IPS-20b (cell line): ENCODE results near the gene PRDM7.

Experiments used
- H3K27ac ChIP-seq: one replicate; pipeline ENCODE4 v1.5.1; 2013; ENCODE audit warnings: low read length
- H3K27me3 ChIP-seq: 2 replicates; pipeline ENCODE4 v1.6.1; 2013; ENCODE audit warnings: mild to moderate bottlenecking, low read length, inconsistent platforms; ENCODE audit not compliant: insufficient read depth
- H3K36me3 ChIP-seq: 2 replicates; pipeline ENCODE4 v1.6.1; 2013; ENCODE audit warnings: low read depth, mild to moderate bottlenecking, inconsistent platforms, low read length, moderate library complexity; ENCODE audit not compliant: insufficient read depth
- H3K4me1 ChIP-seq: 2 replicates; pipeline ENCODE4 v1.6.1; 2013; ENCODE audit warnings: mild to moderate bottlenecking, control low read depth, inconsistent platforms, low read length, moderate library complexity; ENCODE audit not compliant: insufficient read depth
- H3K4me3 ChIP-seq: 2 replicates; pipeline ENCODE4 v1.5.1; 2013; ENCODE audit warnings: mild to moderate bottlenecking, low read length, inconsistent platforms
- H3K9ac ChIP-seq: 2 replicates; pipeline ENCODE4 v1.6.1; 2013; ENCODE audit warnings: low read depth, mild to moderate bottlenecking, inconsistent platforms, low read length, moderate library complexity
- H3K9me3 ChIP-seq: 2 replicates; pipeline ENCODE4 v1.6.1; 2013; ENCODE audit warnings: mild to moderate bottlenecking, low read depth, low read length, inconsistent platforms; ENCODE audit not compliant: insufficient read depth

The PRDM7 gene

DNA sequence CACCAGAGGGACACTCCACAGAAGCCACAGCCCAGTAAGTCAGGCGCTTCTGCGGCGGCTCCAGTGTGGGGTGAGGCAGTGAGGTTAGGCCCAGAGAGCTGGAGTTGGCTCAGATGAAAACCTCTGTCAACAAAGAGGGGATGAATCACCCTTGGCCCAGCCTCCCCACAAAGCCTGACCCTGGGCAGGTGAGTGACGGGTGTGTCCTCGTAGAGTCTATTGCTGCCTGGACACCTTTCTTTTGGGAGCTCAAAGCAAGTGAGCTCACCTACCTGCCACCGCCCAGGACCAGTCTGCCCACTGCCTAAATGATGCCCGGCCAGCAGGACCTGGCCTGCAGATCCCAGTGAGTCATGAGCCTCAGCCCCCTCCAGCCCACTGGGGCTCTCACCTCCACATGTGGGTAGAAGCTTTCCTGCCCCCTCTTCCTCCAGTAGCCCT is 33.0 kb downstream of the PRDM7 start:
- Histone ChIP-seq H3K36me3 (peaks cover 20% of the 10 kb centered on the region; the same call in 1 of the 2 replicates), H3K4me1 (no peaks in the 10 kb centered on the region), H3K27ac (no peak overlapping the region), H3K9me3 (no peaks in the 10 kb centered on the region), H3K9ac (no peak overlapping the region), H3K4me3 (no peak overlapping the region), H3K27me3 (no peaks in the 10 kb centered on the region)

DNA sequence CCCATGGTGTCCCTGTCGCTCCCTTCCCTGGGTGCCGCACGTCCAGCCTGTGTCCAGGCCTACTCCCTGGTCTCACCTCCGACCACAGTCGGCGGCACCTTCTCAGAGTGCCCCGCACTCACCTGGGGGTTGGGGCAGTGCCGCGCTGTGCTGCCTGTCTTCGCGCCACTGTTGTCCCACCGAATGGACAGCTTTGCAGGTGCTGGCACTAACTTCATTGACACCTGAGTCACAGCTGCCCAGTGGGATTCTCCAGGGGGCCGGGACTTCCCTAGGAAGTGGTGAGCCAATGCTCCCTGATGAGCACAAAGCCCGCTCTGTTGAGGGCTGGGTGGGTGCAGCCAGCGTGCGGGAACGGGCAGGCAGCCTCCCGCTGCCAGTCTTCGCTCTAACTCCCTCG is 33.6 kb downstream of the PRDM7 start:
- H3K4me1 ChIP-seq, result no peaks in the 10 kb centered on the region
- no peaks in the 10 kb centered on the region for H3K9me3 ChIP-seq
- no peaks in the 10 kb centered on the region for H3K27me3 ChIP-seq
- H3K4me3 ChIP-seq, result no peak overlapping the region
- H3K27ac ChIP-seq, result no peak overlapping the region
- H3K9ac ChIP-seq, result no peak overlapping the region
- peaks cover 20% of the 10 kb centered on the region; the same call in 1 of the 2 replicates for H3K36me3 ChIP-seq

DNA sequence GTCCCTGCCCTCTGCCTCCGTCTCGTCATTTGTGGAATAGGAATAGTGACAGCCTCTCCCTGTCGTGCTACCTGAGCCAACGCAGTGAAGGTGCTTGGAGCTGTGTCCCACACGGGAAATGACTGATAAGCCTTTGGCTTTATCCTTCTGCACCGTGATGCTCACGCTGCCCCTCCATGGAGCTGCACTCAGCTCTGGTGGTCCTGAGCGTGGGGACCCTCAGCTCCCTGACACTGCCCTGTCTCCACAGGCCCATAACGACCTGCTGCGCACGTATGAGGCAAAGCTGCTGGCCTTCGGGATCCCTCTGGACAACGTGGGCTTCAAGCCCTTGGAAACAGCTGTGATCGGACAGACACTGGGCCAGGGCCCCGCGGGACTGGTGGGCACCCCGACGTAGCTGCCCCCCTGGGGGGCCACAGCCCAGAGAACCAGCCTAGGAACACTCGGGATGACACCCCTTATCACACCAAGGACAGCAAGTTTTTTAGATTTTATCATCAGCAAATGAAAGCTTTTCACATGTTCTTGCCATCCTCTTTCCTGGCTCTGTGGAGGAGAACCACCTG is 34.1 kb downstream of the PRDM7 start:
- H3K9ac ChIP-seq, result no peak overlapping the region
- peaks cover 24% of the 10 kb centered on the region; the same call in 1 of the 2 replicates for H3K36me3 ChIP-seq
- H3K27ac ChIP-seq, result no peak overlapping the region
- H3K27me3 ChIP-seq, result no peaks in the 10 kb centered on the region
- H3K4me3 ChIP-seq, result no peak overlapping the region
- H3K4me1 ChIP-seq, result no peaks in the 10 kb centered on the region
- no peaks in the 10 kb centered on the region for H3K9me3 ChIP-seq

DNA sequence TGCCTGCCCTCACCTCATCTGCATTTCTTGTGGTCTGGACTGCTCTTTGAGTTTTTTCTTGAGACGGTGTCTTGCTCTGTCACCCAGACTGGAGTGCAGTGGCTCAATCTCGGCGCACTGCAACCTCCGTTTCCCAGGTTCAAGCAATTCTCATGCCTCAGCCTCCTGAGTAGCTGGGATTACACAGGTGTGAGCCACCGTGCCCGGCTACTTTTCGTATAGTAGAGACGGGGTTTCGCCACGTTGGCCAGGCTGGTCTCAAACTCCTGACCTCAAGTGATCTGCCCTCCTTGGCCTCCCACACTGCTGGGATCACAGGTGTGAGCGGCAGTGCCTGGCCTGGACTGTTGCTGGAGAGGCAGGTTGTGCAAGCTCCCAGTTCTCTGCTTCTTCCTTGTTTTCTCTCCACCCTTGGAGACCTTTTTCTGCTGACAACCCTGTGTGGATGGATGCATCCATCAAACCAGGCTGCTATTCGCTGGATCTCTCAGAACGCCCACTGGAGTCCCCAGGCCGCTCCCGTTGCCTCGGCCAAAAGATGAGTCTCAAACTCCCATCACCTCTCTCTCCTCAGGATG is 35.1 kb downstream of the PRDM7 start:
- Histone ChIP-seq H3K4me3 (no peak overlapping the region), H3K9me3 (no peaks in the 10 kb centered on the region), H3K27ac (no peak overlapping the region), H3K27me3 (no peaks in the 10 kb centered on the region), H3K9ac (no peak overlapping the region), H3K4me1 (no peaks in the 10 kb centered on the region), H3K36me3 (peaks cover 35% of the 10 kb centered on the region)

DNA sequence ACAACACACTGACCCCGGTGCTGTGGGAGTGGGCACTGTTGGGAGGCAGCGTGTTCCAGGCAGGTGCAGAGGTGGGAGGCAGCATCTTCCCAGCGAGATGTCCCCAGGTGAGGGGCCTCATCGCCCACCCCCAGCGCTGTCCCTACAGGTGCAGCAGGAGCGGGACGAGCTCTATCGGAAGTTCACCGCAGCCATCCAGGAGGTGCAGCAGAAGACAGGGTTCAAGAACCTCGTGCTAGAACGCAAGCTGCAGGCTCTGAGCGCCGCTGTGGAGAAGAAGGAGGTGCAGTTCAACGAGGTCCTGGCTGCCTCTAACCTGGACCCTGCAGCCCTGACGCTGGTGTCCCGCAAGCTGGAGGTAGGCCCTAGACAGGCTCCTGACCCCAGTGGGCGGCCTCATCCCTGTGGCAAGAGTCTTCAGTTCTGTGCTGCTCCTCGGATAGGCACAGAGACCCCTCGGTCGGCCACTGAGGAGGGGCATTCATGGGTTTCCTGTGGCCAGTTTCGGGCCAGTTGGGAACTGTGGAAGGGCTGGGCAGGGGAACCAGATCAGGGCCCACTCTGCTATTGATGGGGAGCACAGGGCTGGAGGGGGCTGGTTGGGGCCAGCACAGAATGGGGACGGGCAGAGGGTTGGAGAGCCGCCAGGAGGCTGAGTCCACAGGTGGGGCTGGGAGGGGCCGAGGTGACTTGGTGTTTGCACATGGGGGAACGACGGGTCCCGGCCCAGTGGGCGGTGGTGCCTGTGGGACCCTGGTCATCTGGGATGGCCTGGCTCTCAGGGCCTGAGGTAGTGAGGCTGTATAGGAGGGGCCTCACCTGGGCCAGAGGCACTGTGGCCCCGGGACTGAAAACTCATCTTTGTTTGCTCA is 36.7 kb downstream of the PRDM7 start:
- H3K27me3 ChIP-seq, result no peaks in the 10 kb centered on the region
- H3K4me3 ChIP-seq, result no peak overlapping the region
- H3K9ac ChIP-seq, result no peak overlapping the region
- H3K9me3 ChIP-seq, result no peaks in the 10 kb centered on the region
- peaks cover 47% of the 10 kb centered on the region for H3K36me3 ChIP-seq
- no peak overlapping the region for H3K27ac ChIP-seq
- H3K4me1 ChIP-seq, result peaks cover 5% of the 10 kb centered on the region

DNA sequence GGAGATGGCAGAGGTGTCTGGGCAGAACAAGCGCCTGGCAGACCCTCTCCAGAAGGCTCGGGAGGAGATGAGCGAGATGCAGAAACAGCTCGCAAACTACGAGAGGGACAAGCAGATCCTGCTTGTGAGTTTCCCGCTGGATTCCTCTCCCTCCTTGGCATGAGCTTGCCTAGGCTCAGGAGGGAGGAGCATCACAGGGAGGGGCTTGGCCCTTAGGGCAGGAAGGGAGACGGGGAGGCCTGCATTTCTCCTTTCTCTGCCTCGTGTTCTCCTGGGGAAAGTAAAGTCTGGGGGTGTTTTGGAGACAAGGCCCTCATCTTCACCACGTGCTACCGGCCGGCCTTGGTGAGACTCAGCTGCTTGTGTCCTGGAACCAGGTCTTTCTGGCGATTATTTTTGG is 39.9 kb downstream of the PRDM7 start:
- Histone ChIP-seq H3K36me3 (peaks cover 45% of the 10 kb centered on the region), H3K4me1 (peaks cover 7% of the 10 kb centered on the region), H3K4me3 (no peak overlapping the region), H3K27ac (no peak overlapping the region), H3K27me3 (no peaks in the 10 kb centered on the region), H3K9me3 (no peaks in the 10 kb centered on the region), H3K9ac (no peak overlapping the region)

DNA sequence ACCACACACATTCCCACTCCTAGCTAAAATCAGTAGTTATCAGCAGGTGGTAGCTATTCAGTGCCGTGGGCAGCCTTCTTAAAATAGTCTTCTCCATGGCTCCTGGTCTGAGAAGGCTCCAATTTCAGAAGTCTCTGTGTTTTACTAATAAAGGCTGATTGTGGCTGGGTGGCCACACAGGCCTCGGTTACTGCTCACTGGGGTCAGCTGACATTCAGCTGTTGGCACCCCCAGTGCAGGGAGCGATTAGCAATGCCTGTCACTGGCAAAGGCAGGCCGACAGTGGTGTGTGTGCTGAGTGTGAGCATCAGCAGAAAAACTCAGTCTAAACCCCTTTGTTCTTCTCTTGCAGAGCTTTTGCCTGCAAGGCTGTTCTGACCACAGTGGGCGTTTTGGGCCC is 41.2 kb downstream of the PRDM7 start:
- Histone ChIP-seq H3K36me3 (peaks cover 48% of the 10 kb centered on the region), H3K27ac (peak overlapping the region; percentile 46), H3K27me3 (no peaks in the 10 kb centered on the region), H3K9ac (no peak overlapping the region; the same call in 1 of the 2 replicates), H3K4me1 (peaks cover 7% of the 10 kb centered on the region), H3K9me3 (no peaks in the 10 kb centered on the region), H3K4me3 (no peak overlapping the region)

DNA sequence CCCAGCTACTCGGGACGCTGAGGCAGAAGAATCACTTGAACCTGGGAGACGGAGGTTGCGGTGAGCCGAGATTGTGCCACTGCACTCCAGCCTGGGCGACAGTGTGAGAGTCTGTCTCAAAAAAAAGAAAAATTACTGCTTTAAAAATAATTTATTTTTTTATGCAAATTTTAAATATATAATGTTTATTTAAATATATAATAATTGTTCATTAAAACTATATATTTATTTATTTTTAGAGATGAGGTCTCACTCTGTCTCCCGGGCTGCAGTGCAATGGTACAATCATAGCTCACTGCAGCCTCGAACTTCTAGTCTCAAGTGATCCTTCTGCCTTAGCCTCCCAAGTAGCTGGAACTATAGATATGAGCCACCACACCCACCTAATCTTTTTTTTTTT is 42.6 kb downstream of the PRDM7 start:
- no peak overlapping the region for H3K9ac ChIP-seq
- no peak overlapping the region for H3K27ac ChIP-seq
- H3K4me3 ChIP-seq, result no peak overlapping the region
- no peaks in the 10 kb centered on the region for H3K9me3 ChIP-seq
- H3K36me3 ChIP-seq, result peaks cover 48% of the 10 kb centered on the region
- H3K27me3 ChIP-seq, result no peaks in the 10 kb centered on the region
- peaks cover 7% of the 10 kb centered on the region for H3K4me1 ChIP-seq

DNA sequence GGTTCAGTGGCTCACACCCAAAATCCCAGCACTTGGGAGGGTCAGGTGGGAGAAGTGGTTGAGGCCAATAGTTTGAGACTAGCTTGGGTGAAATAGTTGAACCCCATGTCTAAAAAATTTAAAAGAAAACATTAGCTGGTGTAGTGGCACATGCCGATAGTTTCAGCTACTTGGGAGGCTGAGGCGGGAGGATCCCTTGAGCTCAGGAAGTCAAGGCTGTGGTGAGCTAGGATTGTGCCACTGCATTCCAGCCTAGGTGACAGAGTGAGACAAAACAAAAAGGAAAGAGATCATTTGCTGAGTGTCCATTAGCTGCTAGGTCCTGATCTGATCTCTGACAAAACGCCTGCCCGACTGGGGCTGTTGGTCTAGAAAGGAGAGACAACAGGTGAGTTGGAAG is 43.7 kb downstream of the PRDM7 start:
- Histone ChIP-seq H3K4me3 (no peak overlapping the region), H3K36me3 (peaks cover 47% of the 10 kb centered on the region), H3K4me1 (peaks cover 7% of the 10 kb centered on the region), H3K9me3 (no peaks in the 10 kb centered on the region), H3K9ac (no peak overlapping the region), H3K27me3 (no peaks in the 10 kb centered on the region), H3K27ac (no peak overlapping the region)

DNA sequence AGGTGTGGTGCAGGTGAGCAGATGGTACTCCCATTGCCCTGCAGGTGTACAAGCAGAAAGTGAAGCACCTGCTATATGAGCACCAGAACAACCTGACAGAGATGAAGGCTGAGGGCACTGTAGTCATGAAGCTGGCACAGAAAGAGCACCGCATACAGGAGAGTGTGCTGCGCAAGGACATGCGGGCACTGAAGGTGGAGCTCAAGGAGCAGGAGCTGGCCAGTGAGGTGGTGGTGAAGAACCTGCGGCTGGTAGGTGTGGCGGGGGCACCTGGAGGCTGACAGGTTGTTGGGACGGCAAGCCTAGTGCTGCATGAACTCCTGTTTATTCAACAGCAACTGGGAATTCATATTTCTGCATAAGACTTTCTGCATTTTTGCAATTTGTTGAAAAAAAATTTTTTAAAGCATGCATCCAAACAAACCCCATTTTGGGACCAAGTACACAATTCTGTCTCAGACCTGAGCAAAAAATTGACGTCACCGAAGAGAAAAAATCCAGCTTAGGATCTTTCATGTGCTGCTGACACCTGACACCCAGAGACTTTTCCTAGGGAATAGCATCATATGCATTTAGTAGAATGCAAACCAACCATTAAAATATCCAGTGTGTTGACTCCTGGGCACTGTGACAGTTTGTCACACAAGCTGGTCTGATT is 44.3 kb downstream of the PRDM7 start:
- Histone ChIP-seq H3K9me3 (no peaks in the 10 kb centered on the region), H3K27me3 (no peaks in the 10 kb centered on the region), H3K4me3 (no peak overlapping the region), H3K9ac (no peak overlapping the region), H3K27ac (no peak overlapping the region), H3K36me3 (peaks cover 42% of the 10 kb centered on the region), H3K4me1 (peaks cover 7% of the 10 kb centered on the region)

DNA sequence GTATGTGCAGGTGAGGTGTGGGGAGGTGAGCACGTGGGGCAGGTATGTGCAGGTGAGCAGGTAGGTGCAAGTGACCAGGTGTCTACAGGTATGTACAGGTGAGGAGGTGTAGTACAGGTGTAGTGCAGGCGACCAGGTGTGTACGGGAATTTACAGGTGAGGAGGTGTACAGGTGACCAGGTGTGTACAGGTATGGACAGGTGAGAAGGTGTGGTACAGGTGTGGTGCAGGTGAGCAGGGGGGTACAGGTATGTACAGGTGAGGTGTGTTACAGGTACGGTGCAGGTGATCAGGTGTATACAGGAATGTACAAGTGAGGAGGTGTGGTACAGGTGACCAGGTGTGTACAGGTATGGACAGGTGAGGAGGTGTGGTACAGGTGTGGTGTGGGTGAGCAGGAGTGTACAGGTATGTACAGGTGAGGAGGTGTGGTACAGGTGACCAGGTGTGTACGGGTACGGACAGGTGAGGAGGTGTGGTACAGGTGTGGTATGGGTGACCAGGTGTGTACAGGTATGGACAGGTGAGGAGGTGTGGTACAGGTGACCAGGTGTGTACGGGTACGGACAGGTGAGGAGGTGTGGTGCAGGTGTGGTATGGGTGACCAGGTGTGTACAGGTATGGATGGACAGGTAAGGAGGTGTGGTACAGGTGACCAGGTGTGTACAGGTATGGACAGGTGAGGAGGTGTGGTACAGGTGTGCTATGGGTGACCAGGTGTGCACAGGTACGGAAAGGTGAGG is 45.0 kb downstream of the PRDM7 start:
- peaks cover 35% of the 10 kb centered on the region for H3K36me3 ChIP-seq
- H3K4me1 ChIP-seq, result peaks cover 7% of the 10 kb centered on the region
- no peak overlapping the region for H3K9ac ChIP-seq
- no peak overlapping the region for H3K27ac ChIP-seq
- H3K4me3 ChIP-seq, result no peak overlapping the region
- no peaks in the 10 kb centered on the region for H3K9me3 ChIP-seq
- no peaks in the 10 kb centered on the region for H3K27me3 ChIP-seq
